ENCODE data around the gene ATP2C2.

GRCh38 chr16:84330685-84331050, 37.7 kb upstream of the ATP2C2 start:
- TF ChIP-seq POLR2AphosphoS5 (IDR thresholded peaks at IDR 0.05; ENCODE audit: low read depth, low read length): no peak
- TF ChIP-seq SIN3A (IDR thresholded peaks at IDR 0.05; ENCODE audit: borderline replicate concordance, insufficient read depth, low read length): no peak
- TF ChIP-seq, protein P1, sequence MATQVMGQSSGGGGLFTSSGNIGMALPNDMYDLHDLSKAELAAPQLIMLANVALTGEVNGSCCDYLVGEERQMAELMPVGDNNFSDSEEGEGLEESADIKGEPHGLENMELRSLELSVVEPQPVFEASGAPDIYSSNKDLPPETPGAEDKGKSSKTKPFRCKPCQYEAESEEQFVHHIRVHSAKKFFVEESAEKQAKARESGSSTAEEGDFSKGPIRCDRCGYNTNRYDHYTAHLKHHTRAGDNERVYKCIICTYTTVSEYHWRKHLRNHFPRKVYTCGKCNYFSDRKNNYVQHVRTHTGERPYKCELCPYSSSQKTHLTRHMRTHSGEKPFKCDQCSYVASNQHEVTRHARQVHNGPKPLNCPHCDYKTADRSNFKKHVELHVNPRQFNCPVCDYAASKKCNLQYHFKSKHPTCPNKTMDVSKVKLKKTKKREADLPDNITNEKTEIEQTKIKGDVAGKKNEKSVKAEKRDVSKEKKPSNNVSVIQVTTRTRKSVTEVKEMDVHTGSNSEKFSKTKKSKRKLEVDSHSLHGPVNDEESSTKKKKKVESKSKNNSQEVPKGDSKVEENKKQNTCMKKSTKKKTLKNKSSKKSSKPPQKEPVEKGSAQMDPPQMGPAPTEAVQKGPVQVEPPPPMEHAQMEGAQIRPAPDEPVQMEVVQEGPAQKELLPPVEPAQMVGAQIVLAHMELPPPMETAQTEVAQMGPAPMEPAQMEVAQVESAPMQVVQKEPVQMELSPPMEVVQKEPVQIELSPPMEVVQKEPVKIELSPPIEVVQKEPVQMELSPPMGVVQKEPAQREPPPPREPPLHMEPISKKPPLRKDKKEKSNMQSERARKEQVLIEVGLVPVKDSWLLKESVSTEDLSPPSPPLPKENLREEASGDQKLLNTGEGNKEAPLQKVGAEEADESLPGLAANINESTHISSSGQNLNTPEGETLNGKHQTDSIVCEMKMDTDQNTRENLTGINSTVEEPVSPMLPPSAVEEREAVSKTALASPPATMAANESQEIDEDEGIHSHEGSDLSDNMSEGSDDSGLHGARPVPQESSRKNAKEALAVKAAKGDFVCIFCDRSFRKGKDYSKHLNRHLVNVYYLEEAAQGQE (IDR thresholded peaks at IDR 0.05; ENCODE audit: insufficient read depth in 1 of 2, low read depth in 2 of 2, low read length in 2 of 2): no peak
- TF ChIP-seq TAF1 (IDR thresholded peaks at IDR 0.05; ENCODE audit: borderline replicate concordance, insufficient read depth, low read length): no peak
- no peak for TF ChIP-seq FOXP2 (optimal IDR thresholded peaks at IDR 0.05; ENCODE audit: borderline replicate concordance, extremely low read depth, extremely low read length, insufficient read depth)

Data from PFSK-1 (cell line).